ENCODE measurements around the gene CRELD1.

GRCh38 chr3:9947025-9947995 is 13.7 kb downstream of the CRELD1 start:
- TF ChIP-seq CTCF (IDR thresholded peaks at IDR 0.05) (peak; percentile 36 to 94 (median 82)), POLR2A (IDR thresholded peaks at IDR 0.05) (peak in 1 of 4 donors; percentile 15)
